NOMO-1 treated with dmso at 0.1 percent for 144 hours (cell line): ENCODE data around the gene C1orf159.
"Not testable (repeated sequence)": the region's sequence is repeated elsewhere in the genome, so short reads cannot be mapped to it uniquely, and the experiment has no call there.

Source experiments
- DNase-seq: peaks from one replicate; lab custom pipeline; 2025; ENCODE audit not compliant: unreplicated experiment; lab: John Stamatoyannopoulos, UW

Gene C1orf159

DNA sequence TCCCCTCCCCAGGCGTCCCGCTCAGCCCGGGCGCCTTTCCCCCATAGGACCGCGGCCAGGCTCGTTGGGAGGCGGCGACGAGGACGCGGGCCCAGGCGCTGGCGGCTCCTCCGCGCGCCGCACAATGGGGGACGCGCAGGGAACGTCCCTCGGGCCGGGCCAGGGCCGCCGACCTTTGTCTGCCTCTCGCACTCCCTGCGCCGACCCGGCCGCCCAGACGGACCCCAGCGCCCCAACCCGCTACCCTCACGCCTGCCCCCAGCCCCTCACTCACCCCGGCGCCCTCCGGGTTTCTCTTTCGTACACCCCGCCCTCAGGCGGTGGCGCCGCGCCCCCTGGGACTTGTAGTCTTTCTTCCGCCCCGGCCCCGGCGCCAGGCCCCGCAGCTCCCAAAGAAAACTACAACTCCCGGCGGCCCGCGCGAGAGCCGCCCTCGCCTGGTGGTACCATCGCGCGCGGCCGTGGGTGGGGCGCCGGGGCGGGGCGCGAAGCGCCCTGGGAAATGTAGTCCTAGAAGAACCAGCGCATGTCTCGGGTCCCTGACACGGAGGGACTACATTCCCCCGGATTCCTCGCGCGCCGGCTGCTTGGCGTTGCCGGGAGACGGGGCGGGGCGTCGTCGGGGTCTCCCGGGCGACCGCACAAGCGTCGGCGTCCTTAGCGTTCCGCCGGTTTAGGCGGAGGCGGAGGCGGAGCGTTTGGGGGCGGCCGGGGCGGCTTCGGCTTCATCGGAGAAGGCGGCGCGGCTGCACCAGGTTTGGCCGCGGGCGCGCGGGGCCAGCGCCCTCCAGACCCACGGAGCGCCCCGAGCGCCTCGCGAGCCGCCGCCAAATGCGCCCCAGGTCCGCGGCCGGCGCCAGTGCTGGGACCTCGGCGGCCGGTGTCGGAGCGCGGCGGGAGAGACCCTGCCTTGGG, at the start of gene C1orf159:
Gene C1orf159, minus strand, starts transcription at position 304 of the 915 bp plus-strand sequence. CDS start 24,546 bp downstream, outside the sequence.
- DNase-seq, result peak; percentile 97

DNA sequence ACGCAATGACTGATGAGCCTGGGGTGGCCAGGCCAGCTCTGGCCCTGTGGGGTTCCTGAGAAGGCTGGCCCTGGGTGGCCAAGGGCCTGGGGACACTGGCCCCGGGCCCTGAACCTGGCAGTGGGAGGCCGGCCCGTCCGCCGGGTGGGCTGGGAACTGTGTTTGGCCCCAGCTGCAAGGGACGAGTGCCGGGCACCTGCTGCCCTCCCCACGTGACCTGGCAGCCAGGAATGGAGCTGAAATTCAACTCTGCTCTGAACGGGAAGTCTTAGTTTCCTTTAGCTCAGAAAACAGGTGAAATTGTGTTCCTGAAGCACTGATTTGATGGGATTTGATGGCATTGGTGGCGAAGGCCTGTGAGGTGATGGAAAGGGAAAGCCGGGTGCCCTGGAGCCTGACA, 49.6 kb upstream of the C1orf159 start:
- no peak for DNase-seq

GRCh38 chr1:1164701-1165451, 49.0 kb upstream of the C1orf159 start:
- DNase-seq, result no peak

GRCh38 chr1:1164361-1164700, 48.4 kb upstream of the C1orf159 start:
- DNase-seq, result no peak

DNA sequence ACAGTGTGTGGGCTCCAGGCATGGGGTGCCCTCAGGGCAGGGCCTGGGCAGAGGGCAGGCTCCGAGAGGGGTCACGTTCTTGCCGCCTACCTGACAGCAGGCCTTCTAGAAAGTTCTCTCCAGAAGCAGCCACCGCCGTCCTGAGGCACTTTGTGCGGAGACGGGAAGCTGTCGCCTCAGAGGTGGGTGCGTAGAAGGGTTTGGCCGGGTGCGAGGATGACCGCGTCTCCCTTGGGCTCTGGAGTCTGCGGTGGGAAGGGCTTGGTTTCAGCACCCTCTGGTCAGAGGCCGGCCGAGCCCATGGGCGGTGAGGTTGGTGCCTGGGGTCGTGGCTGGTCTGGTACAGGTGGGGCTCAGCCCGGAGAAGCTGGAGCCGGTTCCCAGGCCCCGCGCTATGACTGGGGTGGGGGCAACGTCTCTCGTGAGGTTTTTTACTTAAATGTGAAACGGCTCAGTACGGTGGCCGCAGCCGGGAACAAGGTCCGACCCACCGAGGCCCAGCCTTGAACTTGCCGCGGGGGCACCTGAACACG, 47.7 kb upstream of the C1orf159 start:
- no peak for DNase-seq

GRCh38 chr1:1162597-1163537, 47.0 kb upstream of the C1orf159 start:
- no peak for DNase-seq

DNA sequence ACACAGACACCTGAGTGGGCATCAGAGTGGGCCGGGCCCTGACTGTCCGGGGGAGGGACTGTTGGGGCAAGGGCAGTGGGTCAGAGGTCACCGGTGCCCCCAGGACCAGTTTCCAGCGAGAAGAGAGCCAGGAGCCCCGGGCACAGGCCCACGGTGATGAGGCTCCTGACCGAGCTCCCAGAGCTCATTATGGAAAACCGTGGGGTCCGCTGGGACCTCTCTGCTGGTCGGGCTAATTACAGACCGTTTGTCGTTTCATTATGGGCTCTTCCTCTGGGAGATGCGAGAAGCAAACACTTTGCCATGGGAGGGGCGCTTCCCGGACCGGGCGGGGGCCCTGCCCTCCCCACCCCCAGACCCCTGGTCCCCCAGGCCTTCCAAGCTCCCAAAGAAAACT, 45.8 kb upstream of the C1orf159 start:
- no peak for DNase-seq

GRCh38 chr1:1161078-1161682, 45.3 kb upstream of the C1orf159 start:
- DNase-seq, result no peak

DNA sequence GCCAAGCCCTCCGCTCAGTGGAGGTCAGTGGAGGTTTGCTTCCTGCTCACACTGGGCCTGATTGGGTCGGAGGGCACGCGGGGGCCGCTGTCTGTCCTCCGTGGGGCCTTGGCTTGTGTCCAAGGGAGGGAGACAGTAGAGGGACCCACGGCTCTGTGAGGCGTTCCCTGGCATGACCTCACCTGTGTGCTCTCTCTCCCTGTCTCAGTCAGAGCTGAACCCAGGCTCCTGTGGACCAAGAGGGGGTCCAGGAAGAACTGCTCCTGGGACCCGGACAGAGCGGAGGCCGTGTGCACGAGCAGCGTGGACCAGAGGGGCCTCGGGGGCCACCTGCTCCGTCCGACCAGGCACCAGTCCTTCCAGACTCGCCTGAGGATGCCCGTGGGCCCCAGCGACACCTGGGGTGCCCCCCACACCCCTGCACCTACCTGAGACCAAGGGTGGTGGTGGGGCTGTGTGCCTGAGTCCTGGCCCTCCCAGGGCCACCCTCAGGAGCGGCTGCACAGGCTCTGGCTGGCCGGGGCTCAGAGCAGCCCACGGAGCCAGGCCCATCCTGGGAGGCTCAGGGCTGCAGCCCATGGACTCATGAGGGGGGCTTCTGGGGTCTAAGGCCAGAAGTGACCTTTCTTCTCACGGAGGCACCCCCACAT, 44.5 kb upstream of the C1orf159 start:
- DNase-seq, result no peak

DNA sequence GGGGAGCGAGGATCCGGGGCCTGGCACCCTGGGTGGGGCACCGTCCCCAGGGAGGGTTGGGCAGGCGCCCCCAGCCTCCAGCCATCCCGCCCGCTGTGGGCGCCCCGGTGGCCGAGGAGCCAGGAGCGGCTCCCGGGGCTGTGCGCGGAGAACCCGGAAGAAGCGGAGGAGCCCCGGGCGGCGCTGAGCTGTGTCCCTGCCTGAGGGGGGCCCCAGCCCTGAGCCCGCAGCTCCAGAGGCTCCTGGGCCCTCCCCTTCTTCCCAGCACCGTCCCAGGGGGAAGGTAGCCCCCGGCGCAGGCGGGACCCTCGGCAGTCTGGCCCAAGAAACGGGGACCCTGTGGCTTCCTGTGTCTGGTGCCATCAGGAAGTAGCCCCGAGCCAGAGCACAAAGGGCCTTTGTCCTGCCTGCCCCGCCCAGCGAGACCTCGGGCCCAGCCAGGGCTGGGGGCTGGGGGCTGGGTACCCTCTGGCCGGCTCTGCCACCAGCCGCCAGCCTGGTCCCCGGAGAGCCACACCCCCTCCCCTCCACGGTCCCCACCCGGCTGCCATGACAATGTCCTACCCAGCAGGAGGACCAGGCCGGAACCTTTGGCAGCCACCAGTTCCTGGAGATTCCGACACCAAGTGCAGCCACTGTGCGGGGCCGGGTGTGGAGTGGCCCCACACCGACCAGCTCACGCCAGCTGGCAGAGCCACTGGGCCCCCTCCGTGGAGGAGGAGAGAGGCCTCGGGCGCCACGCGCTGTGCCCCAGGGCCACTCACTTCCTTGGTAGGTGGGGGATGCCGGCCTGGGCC, 42.2 kb upstream of the C1orf159 start:
- no peak for DNase-seq

DNA sequence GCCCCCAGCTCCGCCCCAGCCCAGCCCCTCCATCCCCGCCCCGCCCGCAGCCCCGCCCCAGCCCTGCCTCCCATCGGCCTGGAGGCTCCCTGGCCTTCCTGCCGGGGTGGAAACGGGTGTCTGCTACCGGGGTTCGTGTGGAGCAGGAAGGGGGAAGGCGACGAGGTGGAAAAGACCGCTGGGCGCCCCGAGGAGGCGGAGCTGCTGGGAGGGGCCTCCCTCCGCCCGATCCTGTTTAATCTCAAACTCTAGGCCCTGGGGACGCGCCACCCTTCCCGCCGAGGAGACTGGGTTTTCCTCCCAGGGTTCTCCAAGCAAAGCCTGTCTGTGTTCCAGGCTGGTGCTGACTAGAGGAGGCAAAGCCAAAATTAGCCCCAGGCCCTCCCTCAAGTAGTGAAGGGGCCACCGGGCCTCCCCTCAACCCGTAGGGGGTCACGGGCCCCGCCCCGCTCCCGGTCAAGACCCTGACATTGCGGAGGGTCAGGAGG, 41.6 kb upstream of the C1orf159 start:
- DNase-seq, result peak; percentile 77

- no peak for DNase-seq
These were observed 41.1 kb upstream of the C1orf159 start for GRCh38 chr1:1157033-1157365.

GRCh38 chr1:1156140-1157032, 40.5 kb upstream of the C1orf159 start:
- no peak for DNase-seq

DNA sequence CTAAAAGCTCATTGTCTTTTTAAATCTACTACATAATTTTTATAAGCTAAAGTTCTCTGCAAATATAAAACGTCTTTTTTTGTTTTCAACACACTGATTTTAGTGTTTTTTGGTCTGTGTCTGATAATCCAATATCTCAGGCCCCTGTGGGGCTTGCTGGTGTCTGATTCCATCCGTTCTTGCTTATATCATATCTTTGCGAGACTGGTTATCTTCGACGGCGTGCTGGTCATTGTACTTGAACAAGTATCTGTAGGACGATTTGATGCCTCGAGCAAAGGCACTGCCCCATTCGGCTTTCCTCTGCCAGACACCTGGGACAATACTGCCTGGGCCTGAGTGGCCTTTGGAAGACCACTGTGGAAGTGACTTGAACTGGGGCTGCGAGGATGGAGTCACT, 39.4 kb upstream of the C1orf159 start:
- no peak for DNase-seq

DNA sequence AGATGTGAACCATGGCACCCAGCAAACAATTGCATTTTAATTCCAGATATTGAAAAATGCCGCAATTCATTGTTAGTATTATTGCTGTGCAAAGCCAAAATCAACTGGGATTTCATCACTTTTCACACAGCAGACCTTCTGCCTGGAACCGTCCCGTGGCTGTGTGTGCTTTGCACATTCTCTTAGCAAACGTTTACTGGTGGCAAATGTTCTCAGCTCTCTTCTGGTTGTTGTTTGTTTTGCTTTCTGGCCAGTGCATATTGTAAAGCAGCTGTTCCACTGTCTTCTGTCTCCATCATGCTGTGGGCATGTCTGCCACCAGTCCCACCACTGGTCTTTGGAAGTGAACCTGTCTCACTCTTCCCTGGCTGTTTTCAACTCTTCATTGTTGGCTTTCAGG, 38.0 kb upstream of the C1orf159 start:
- DNase-seq, result no peak

DNA sequence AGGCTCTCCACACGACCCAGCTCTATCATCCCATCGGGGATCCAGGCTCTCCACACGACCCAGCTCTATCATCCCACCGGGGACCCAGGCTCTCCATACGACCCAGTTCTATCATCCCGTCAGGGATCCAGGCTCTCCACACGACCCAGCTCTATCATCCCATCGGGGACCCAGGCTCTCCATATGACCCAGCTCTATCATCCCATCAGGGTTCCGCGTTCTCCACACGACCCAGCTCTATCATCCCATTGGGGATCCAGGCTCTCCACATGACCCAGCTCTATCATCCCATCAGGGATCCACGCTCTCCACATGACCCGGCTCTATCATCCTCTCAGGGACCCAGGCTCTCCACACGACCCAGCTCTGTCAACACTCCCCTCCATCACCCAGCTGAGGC, 37.3 kb upstream of the C1orf159 start:
- not testable (repeated sequence) for DNase-seq

GRCh38 chr1:1152431-1152830, 36.5 kb upstream of the C1orf159 start:
- DNase-seq, result not testable (repeated sequence)

DNA sequence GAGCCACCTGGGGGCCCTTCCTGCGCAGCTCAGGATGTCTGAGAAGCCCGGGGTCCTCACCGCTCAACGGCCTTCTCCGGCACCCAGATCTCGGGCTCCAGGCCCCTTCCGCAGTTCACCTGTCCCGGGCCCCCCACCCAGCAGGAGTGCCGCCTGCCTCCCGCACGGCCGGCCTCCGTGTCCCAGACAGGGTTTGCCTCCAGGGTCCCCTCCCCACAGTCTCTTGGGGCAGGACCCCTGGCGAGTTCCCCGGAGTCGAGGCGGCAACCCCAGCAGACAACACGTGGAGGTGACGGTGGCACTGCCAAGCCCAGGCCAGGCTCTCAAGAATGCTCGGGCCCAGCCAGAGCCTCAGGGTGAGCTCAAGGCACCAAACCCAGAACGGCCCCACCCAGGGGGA, 35.4 kb upstream of the C1orf159 start:
- no peak for DNase-seq
